GM18505 (cell line): ENCODE data around the gene WDFY2.
"Not testable (repeated sequence)": the region's sequence is repeated elsewhere in the genome, so short reads cannot be mapped to it uniquely, and the experiment has no call there.

Source experiments
- ATAC-seq: cut with Tn5 transposase; IDR thresholded peaks from one replicate; pipeline ENCODE4 v1.9.1; 2021; ENCODE audit not compliant: unreplicated experiment
- POLR2A ChIP-seq: IDR thresholded peaks from 4 replicates; pipeline ENCODE4 v1.6.1; 2011; ENCODE audit warnings: borderline replicate concordance; ENCODE audit not compliant: insufficient read depth, insufficient read length; ENCODE audit errors: extremely low read depth

WDFY2 gene

DNA sequence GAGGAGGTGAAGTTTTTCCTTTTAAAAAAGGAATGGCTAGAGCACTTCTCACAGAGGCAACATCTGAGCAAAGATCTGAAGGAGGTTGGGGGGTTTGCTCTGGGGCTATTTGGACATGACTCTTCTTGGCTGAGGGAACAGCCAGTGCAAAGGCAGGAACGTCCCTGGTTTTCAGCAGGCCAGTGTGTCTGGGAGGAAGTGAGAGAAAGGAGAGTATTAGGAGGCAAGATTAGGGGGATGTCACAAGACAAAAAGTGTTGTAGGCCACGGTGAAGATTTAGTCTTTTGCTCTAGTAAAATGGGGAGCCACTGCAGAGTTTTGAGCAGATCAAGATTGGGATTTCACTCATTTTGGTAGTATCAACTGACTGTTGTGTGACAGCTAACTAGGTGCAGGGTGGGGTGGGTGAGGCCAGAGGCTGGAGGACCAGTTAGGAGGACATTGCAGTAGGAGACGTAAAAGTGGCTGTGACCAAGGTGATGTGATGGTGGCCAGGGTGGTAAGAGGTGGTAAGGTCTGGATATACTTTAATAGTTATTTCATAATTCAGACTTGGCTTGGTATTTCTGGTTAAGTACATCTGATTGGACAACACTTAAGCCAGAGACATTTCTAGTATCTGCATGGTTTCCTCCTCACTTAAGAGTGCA, 40.6 kb downstream of the WDFY2 start:
- no peak for TF ChIP-seq POLR2A

DNA sequence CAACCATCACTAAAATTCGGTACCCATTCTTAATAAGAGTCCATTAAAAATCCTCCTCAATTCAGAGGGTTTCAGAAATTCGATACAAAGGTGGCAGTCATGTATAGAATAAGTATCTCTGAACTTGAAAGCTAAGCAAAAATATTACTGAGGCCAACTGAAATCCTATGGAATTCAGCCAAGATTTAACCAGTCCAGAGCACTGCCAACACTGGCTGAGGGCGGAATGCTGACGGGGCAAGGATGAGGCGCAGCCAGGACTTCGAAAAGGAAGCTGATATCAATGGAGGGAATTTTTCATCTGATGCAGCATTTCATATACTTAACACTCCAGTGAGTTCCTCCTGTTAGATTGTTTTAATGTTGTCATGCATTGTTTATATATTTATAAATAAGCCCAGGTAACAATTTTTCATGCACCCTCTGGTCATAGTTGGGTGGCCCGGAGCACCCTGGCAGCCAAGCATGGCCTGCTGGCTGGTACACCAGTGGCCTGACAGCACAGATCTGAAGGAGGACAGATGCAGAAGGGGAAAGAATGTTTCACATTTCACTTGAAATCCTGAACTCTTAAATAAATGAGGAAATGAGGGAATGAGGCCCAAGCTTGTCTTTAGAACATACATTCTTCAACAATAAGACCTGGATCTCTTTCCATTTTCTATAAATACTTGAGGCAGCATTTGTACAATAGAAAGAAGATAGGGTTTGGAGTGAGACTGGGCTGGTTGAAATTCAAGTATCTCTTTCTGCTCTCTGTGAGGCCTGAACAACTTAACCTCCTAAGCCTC, 41.5 kb downstream of the WDFY2 start:
- ATAC-seq, result no peak
- no peak for TF ChIP-seq POLR2A

More for the DNA sequence above, 40.6 kb downstream of the WDFY2 start:
- no peak for ATAC-seq

DNA sequence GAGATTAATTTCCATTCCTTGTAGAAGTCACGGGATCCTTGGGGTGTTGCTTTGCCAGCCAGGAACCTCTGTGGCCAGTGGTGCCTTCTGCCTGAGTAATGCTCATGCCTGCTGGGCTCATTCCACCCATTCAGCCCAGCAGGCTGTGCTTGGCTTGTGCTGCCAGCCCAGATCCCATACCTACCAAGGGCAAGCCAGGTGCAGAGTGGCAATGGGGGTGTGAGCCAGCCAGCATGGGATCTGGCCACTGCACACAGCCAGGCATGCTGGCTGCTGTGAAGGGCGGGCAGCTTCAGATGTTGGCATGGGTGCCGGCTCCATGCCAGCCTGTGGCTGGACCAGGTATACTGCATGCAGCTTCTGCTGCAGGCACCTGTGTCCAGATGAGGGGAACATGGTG, 42.5 kb downstream of the WDFY2 start:
- ATAC-seq, result no peak
- no peak for TF ChIP-seq POLR2A

DNA sequence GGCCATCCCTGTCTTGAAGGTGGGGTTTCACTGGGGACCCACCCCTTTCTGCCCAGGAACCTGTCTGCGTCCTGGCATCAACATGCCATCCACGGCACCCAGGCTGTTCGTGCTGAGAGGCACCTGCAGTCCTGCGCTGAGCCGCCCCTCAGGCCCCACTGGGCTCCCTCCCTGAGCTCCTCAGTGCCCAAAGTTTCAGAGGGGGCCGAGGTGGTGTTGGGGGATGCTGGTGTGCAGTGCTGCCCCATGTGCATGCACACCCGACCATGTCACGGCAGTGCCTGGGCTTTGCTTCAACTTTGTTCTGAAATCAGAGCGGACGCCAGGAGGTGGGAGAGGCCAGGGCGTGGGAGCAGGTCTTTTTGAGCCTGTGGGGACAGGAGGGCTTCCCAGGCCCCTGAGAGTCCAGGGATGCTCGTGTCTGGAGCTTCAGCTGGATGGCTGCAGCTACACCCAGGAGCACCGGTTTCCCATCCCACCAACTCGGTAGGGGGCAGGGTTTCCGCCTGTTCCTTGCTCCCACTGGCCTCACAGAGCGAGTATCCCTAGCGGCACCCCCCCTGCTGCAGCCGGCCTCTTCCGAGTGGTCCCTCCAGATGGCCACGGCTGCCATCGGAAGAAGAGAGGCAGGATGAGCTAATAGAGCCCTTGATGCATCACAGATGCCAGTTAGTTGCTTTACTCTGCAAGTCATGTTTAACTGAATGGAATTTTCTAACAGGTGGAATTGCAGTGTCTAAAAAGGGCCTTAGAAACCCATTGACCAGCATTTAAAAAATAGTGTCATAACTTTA, 44.0 kb downstream of the WDFY2 start:
- no peak for ATAC-seq
- no peak for TF ChIP-seq POLR2A

DNA sequence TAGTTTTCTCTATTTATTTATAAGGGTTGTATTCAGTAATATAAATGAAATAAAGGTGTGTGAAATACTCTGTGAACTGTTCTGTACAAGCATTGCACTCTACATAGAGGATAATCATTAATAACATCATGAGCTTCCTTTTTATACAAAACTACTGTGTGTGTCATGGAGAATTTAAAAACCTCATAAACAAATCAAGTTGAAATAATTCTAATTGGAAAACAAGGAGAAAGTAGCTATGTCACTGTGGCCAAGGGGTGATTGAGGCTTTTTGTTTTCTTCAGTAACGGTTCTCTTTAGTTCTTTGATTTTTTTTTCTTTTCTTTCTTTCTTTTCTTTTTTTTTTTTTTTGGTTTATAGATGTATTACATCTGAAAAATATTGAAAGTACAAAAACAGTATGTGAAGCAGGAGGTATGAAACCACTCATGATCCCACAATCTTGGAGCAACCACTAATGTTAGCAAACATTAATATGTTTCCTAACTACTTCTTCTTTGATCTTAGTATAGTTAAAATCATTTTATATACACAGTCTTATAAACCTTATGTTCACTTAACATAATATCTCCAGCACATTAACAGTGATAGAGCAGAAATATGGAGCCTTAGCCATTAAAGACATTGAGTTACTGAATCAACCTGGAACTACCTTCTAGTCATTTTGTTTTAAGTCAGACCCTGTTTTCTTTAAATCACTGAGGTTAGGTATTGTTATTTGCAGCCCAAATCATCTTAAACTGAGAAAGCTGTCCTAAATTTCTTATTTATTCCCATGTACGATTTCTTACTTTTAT, 45.4 kb downstream of the WDFY2 start:
- TF ChIP-seq POLR2A, result no peak
- ATAC-seq, result no peak

DNA sequence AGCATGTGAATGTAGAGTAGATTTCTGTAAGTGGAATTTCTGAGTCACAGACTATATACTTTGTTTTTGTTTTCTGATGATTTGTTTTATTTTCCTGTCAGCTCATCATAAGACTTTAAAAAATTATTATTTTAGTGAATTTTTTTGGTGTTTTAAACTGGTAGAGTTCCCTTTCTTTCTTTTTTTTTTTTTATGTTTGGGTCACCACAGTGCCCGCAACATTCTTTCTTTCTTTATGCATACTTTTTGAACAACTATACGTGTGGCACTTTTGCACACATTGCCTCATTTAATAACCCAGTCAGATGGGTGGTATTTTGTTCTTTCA, 46.0 kb downstream of the WDFY2 start:
- TF ChIP-seq POLR2A, result no peak
- no peak for ATAC-seq

DNA sequence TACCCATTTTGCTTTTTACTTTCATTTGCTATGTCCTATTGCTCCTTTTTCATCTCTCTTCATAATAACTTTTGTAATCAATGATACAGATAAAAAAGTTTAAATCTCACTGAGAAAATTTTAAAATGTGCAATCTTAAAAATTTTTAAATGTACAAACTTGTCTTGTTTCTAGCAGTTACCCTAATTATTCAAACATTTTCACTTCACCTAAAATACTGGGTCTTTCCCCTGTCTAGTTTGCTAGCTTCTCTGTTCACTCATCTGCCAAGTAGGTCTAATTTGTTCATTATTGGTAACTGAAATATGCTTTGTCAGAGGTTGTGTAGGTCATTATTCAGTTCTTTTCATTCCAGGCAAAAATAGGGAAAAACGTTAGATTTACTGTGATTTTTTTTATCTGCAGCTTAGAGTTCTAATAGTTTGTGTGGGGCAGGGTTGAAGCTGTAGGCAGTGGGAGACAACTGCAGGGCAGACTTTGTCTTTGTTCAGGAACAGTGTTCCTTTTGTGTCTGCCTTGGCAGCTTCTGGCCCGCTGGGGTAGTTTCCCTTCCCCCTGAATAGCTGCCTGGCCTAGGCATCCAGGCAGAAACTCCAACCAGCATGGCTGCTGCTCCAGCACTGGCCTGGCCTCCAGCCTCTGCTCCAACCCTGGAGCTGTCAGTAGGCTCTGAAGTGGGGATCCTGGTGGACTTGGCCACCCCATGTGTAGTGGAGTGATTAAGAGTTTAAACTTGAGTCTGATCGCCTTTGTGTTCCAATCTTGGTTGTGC, 48.5 kb downstream of the WDFY2 start:
- no peak for TF ChIP-seq POLR2A
- ATAC-seq, result no peak

DNA sequence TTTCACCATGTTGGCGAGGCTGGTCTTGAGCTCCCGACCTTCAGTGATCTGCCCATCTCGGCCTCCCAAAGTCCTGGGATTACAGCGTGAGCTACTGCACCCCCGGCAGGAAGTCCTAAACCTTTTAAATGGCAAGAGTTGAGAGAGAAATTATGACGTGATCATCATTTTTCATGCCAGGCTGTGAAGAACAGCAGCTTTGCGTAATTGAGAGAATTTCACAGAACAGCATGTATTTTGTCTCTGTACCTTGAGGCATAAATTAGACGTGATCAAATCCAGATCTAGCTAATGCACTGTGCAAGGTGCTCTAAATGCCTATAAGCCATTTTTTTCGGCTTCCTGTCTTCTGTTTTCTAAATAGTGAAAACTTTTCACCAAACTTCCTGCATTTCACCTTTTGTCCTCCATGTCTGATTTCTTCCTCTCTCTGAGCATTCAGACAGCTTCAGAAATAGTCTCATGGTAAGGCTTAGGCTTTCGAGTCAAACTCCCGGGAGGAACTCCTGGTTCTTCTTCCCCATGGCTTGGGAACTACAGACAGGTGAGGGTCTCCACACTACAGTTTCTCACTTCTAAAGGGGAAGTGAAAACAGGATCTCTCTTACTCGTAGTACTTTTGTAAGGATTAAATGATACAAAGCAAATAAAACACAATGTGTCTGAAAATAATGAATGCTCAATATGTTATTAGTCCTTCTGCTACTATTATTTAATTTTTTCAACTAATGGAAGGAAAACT, 51.0 kb downstream of the WDFY2 start:
- no peak for ATAC-seq
- no peak for TF ChIP-seq POLR2A

DNA sequence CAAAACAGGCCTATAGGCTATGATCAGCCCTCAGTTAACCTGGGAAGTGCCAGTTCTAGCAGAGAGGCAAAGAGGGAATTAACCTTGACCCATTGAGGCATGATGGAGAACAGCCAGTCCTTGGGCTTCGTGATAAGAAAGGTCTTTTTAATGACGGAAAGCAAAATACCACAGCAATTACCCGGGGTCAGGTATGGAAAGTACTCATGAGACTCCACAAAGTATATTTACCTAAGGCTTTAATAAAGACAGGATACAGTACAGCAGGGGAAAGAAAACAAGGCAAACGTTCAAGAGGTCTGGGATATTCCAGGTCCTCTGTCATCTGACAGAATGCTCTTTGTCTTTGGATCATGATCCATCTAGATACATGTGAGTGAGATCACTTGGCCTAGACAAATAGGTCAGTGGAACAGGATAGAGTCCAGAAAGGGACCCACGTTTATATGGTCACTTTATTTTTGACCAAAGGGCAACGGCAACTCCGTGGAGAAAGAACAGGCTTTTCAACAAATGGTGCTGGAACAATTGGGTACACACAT, 52.2 kb downstream of the WDFY2 start:
- TF ChIP-seq POLR2A, result no peak
- no peak for ATAC-seq

DNA sequence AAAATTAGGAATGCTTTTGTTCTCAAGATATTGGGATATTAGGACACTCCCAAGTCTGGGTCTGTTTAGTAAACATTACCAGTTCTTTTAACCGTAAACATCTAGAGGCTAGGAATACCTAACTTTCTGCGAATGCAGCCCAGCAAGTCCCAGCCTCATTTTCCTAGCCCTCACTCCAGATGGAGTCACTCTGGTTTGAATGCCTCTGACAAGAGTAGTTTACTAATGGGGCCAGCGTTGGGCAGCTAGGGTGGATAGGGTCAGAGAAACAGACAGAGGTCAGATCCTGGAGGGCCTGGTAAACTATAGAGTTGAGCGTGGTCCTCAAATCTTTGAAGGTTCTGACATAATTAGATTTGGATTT, 53.6 kb downstream of the WDFY2 start:
- ATAC-seq, result no peak
- TF ChIP-seq POLR2A, result no peak

DNA sequence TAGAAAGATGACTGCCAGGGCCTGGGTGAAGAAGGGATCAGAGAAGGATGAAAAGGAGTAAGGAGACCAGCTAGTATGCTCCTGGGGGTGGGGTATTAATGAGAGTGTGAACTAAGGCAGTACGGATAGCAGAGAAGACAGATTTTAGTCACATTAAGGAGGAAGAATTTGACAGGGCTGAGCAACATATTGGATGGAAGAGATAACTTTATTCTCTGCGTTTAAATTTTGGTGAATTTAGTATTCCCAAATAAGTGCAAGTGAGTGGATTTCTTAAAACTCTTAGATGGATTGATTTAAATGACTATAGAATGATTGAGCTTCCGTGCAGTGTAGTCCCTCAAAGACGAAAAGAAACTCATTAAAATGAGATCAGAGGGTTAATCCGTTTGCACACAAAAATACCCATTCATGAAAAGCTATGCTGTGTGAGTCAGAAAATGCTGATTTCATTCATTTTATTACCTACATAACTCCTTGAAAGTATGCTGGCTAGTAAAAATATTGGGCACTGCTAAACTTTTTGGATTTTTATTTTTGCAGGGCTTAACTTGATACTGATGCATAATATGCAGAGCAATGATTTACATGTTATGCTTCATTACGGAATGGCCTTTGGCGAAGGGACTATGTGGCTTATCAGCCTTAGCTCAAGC, 54.1 kb downstream of the WDFY2 start:
- no peak for ATAC-seq
- no peak for TF ChIP-seq POLR2A

DNA sequence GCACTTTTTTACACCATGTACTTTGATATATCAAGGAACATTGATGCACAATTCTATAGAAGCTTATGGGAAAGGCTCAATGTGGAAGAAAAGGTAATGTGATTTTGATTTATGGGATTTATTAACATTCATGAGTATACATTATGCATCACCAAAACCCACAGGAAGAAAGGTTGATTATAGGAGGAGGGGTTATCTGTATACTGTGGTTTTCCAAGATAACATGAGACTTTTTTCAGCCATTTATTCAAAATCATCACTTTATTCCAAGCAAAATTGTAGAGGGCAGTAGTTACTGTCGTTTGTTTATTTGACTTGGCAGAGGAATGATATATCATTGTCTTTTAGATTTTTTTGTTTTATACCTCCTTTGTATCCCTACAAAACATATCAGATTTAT, 54.9 kb downstream of the WDFY2 start:
- TF ChIP-seq POLR2A, result no peak
- no peak for ATAC-seq

DNA sequence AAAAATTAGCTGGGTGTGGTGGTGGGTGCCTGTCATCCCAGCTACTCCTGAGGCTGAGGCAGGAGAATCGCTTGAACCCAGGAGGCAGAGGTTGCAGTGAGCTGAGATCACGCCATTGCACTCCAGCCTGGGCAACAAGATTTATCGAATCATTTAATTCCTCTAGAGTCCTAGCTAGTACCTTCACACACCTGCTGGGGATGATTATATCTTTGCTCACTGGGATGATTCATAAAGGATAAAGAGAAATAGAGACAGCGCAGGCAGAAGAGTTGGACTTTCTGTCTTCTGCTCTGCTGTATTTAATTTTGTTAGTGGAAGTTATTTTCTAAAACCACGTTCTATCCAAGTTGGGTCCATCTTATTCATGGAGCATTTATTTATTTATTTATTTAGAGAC, 56.4 kb downstream of the WDFY2 start:
- not testable (repeated sequence) for ATAC-seq
